Right lobe of liver (tissue), 6 donors: ENCODE results near the gene KRT72. TPM values are rescaled to one million over a fixed set of nuclear protein-coding genes. Genes with fewer than 3 reads are reported as not detected.

Experiments
- ATAC-seq, 4 donors: fragments of 200-7000 bp; cut with Tn5 transposase; one replicate each; pipeline ENCODE4 v1.9.1; 2020; ENCODE audit warnings: mild to moderate bottlenecking in 4 of 4, moderate library complexity in 4 of 4
- DNase-seq, 3 donors: peaks; one replicate each; pipeline ENCODE4 v3.0.0-alpha.2; 2020
- H3K27ac ChIP-seq, 3 donors: fragments of 200-600 bp; one replicate each; pipeline ENCODE4 v1.8.0; 2022
- H3K27me3 ChIP-seq, 2 donors: fragments of 200-600 bp; one replicate each; pipeline ENCODE4 v1.8.0; 2022
- H3K36me3 ChIP-seq, 4 donors: fragments of 200-600 bp; sonication (generic) in 1 of 4; one replicate each; pipeline versions ENCODE4 v1.5.1 to v1.8.0; 2017 to 2022; ENCODE audit warnings: control low read depth in 1 of 4
- H3K4me1 ChIP-seq, 4 donors: fragments of 200-600 bp; sonication (generic) in 1 of 4; one replicate each; pipeline versions ENCODE4 v1.5.1 to v1.8.0; 2017 to 2022; ENCODE audit warnings: control low read depth in 1 of 4
- H3K4me3 ChIP-seq, 3 donors: fragments of 200-600 bp; one replicate each; pipeline ENCODE4 v1.8.0; 2022
- H3K9me3 ChIP-seq, 4 donors: fragments of 200-600 bp; sonication (generic) in 1 of 4; one replicate each; pipeline versions ENCODE4 v1.5.1 to v1.8.0; 2017 to 2022; ENCODE audit warnings: control low read depth in 1 of 4
- POLR2A ChIP-seq: fragments of 450-650 bp; IDR thresholded peaks from one replicate; pipeline ENCODE4 v1.6.1; 2017; ENCODE audit warnings: antibody characterized with exemption, mild to moderate bottlenecking
- WGBS: methylation state at CpG from one replicate; pipeline ENCODE4 v1.1.6; 2018; ENCODE audit warnings: low coverage, low lambda C conversion rate; ENCODE audit not compliant: insufficient coverage; ENCODE audit errors: missing lambda C conversion rate; 5-methylcytosine and 5-hydroxymethylcytosine counted together
- intact Hi-C, 2 donors: fragments of 100-400 bp; cut with DNase I; formaldehyde crosslinking; loops; one replicate each; pipeline versions ENCODE4 v1.11.2 to v1.14.1; 2022
- total RNA-seq, 6 experiments: library from RNA; depleted of rRNA in 2 of 6; stranded (reverse); fragments of >200 nt in 2 of 6; fragmentation: NEBNext Ultra II Directional in 3 of 6; extraction: Animal tissue kit (Norgen Biotek cat#: 25700) in 3 of 6; gene quantifications; one replicate each; pipeline versions ENCODE4 v1.1.0 to v1.2.4, GENCODE V29; 2016 to 2023
- TF ChIP-seq, protein P1 (sequence below), 4 donors: fragments of 200-600 bp in 3 of 4; fragments of 450-650 bp in 1 of 4; IDR thresholded peaks; one replicate each; pipeline versions ENCODE4 v1.5.1 to v1.8.0; 2016 to 2022; ENCODE audit warnings: antibody characterized with exemption in 4 of 4, mild to moderate bottlenecking in 2 of 4
- donor health status: DM: no; HTN: yes; CAD: no.
- donor health status: DM: no; HTN: no; CAD: no.
- donor health status: DM: no; HTN: no; CAD: no.
- donor health status: DM: no; HTN: yes; CAD: no.
- donor health status: DM: no; HTN: yes; CAD: no.

Gene KRT72
- total RNA-seq, 6 experiments from 2014 or later = not detected

DNA sequence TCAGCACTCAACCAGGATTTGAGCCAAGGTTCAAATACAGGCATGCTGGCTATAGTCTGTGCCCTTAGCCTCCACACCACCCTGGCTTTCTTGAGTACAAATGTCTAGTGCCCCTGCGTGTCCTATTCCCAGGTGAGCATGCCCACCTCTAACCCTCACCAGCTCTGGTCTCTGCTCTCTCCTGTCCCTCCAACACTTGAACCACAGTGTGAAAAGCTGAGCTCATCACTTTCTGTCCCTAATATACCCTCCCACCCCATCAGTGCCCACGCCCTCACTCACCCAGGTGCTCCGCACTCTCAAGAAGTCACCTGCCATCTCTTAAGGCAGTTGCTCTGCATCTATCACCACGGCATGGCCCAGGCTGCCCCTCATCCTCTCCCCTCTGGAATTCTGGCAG is 41.3 kb downstream of the KRT72 start:
- TF ChIP-seq POLR2A = no peak
- TF ChIP-seq, protein P1, sequence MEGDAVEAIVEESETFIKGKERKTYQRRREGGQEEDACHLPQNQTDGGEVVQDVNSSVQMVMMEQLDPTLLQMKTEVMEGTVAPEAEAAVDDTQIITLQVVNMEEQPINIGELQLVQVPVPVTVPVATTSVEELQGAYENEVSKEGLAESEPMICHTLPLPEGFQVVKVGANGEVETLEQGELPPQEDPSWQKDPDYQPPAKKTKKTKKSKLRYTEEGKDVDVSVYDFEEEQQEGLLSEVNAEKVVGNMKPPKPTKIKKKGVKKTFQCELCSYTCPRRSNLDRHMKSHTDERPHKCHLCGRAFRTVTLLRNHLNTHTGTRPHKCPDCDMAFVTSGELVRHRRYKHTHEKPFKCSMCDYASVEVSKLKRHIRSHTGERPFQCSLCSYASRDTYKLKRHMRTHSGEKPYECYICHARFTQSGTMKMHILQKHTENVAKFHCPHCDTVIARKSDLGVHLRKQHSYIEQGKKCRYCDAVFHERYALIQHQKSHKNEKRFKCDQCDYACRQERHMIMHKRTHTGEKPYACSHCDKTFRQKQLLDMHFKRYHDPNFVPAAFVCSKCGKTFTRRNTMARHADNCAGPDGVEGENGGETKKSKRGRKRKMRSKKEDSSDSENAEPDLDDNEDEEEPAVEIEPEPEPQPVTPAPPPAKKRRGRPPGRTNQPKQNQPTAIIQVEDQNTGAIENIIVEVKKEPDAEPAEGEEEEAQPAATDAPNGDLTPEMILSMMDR (IDR thresholded peaks at IDR 0.05) = no peak
- no peaks in the 10 kb centered on the region for H3K27me3 ChIP-seq
- 80% methylated on average over 2 of the region's 4 CpGs for WGBS
- H3K36me3 ChIP-seq = no peaks in the 10 kb centered on the region
- intact Hi-C loops = loop anchor here in 1 of 2 donors (10.0 kb wide), 1 partner anchor 165 kb away; no protein-coding TSS in a partner anchor
- no peaks in the 10 kb centered on the region for H3K9me3 ChIP-seq
- no peak overlapping the region for H3K4me3 ChIP-seq
- no peaks in the 10 kb centered on the region for H3K4me1 ChIP-seq
- ATAC-seq (no peak), DNase-seq (no peak)
- H3K27ac ChIP-seq = no peak overlapping the region

DNA sequence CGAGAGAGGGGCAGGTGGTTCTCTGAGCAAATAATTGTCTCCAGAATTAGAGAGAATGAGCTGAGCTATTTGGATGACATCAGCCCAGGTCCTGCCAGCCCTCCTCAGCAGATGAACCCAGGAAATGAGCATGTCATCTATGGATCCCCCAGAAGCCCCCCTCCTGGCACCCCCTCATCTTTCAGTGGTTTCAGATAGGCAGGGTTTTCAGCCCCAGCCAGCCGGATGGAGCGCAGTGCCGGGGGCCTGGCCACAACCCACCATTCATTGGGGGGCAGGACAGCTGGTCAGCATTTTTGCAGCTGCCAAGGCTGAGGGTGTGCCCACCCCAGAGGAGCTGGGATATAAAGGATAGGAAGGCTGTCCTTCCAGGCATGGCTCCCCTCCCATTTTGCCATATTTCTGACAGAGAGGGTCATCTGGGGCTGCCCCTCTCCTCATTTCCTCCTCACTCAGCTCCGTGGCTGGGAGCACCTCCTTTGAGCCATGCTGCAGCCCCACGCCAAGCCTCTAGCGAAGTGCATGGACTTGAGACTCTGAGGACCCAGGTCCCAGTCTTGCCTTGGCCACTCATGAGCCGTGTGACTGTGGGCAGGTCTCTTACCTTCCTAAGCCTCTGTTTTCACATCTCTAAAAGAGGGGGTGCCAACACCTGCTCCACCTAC is 42.4 kb downstream of the KRT72 start:
- H3K4me3 ChIP-seq = no peak overlapping the region
- TF ChIP-seq, protein P1 (IDR thresholded peaks at IDR 0.05) = no peak
- no peak for TF ChIP-seq POLR2A
- DNase-seq = no peak
- no peak for ATAC-seq
- H3K36me3 ChIP-seq = no peaks in the 10 kb centered on the region
- WGBS = 64% methylated on average over 8 of the region's 8 CpGs
- H3K27ac ChIP-seq = no peak overlapping the region
- H3K27me3 ChIP-seq = no peaks in the 10 kb centered on the region
- intact Hi-C loops = no loop called here
- no peaks in the 10 kb centered on the region for H3K4me1 ChIP-seq
- no peaks in the 10 kb centered on the region for H3K9me3 ChIP-seq

DNA sequence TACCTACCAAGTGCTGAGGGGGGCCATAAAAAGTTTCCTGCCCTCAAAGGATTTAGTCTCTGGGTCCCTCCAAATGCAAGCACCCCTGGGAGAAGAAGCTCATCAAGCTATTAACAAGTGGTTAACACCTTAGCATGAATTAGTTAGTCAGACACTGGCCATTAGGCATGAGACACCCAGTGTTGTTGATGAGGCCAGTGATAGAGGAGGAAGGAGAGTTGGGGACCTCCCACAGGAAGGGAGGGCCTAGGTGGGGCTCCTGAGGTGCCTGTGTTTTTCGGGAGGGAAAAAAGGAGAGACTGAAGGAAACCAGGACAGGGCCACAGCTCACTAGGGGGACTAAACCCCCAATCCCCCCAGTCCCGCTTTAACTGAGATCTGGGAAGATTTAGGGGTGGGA is 43.8 kb downstream of the KRT72 start:
- TF ChIP-seq, protein P1 (IDR thresholded peaks at IDR 0.05) = no peak
- TF ChIP-seq POLR2A = no peak
- Histone ChIP-seq H3K27ac (no peak overlapping the region), H3K27me3 (no peaks in the 10 kb centered on the region), H3K9me3 (no peaks in the 10 kb centered on the region), H3K4me3 (no peak overlapping the region), H3K4me1 (no peaks in the 10 kb centered on the region), H3K36me3 (no peaks in the 10 kb centered on the region)
- DNase-seq (no peak), ATAC-seq (no peak)
- intact Hi-C loops = no loop called here
- WGBS = 40% methylated on average over 1 of the region's 2 CpGs

DNA sequence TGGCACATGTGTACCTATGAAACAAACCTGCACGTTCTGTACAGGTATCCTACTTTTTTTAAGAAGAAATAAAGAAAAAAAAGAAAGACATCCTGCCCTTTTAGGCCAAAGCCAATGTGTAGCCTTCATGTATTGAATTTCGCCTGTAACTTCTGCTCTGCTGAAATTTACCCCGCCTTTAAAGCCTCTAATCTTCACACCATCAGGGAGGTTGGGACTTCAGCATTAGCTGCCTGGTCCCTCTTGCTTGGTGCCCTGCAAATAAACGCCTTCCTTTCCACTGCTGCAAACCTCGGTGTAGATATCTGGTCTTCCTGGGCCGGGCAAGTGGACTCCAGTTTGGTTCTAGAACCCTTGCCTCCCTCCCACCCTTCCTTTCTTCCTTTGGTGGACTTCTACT is 45.7 kb downstream of the KRT72 start:
- Histone ChIP-seq H3K4me1 (no peaks in the 10 kb centered on the region), H3K9me3 (no peaks in the 10 kb centered on the region), H3K36me3 (no peaks in the 10 kb centered on the region), H3K27ac (no peak overlapping the region), H3K27me3 (no peaks in the 10 kb centered on the region), H3K4me3 (no peak overlapping the region)
- WGBS = 34% methylated on average over 4 of the region's 6 CpGs
- no peak for DNase-seq
- TF ChIP-seq, protein P1 (IDR thresholded peaks at IDR 0.05) = no peak
- TF ChIP-seq POLR2A = no peak
- no peak for ATAC-seq
- intact Hi-C loops = no loop called here
